IMR-90 (cell line): ENCODE data around the gene C1orf74.

Experiments used
- BHLHE40 ChIP-seq: fragments of 150-350 bp; IDR thresholded peaks from 2 replicates; pipeline ENCODE4 v1.6.1; 2016; ENCODE audit warnings: mild to moderate bottlenecking, low read depth, low read length
- CTCF ChIP-seq: conservative IDR thresholded peaks from 2 replicates; pipeline ENCODE4 v1.5.1; 2012; ENCODE audit warnings: mild to moderate bottlenecking, low read depth, low read length, improper control_type of control experiment
- NFE2L2 ChIP-seq: fragments of 150-350 bp; IDR thresholded peaks from 2 replicates; pipeline ENCODE4 v1.6.1; 2016; ENCODE audit warnings: low read depth, mild to moderate bottlenecking, low read length
- TF ChIP-seq, protein P1 (sequence below): fragments of 150-350 bp; IDR thresholded peaks from 2 replicates; pipeline ENCODE4 v1.6.1; 2017; ENCODE audit warnings: mild to moderate bottlenecking, antibody characterized with exemption, low read length, low read depth

- TF ChIP-seq, protein P1, sequence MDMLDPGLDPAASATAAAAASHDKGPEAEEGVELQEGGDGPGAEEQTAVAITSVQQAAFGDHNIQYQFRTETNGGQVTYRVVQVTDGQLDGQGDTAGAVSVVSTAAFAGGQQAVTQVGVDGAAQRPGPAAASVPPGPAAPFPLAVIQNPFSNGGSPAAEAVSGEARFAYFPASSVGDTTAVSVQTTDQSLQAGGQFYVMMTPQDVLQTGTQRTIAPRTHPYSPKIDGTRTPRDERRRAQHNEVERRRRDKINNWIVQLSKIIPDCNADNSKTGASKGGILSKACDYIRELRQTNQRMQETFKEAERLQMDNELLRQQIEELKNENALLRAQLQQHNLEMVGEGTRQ = no peak
- no peak for TF ChIP-seq BHLHE40
- no peak for TF ChIP-seq NFE2L2
- no peak for TF ChIP-seq CTCF
Observed at GRCh38 chr1:209767096-209767495, 17.3 kb downstream of the C1orf74 start.
